H1 (cell line): Measurements from ENCODE around the gene SAMD9L.

Experiments
- EP300 ChIP-seq, 2 experiments: IDR thresholded peaks; 1 replicate in 1 of 2; 2 replicates in 1 of 2; pipeline ENCODE4 v1.6.1; 2011 to 2012; ENCODE audit warnings: low read depth in 2 of 2, low read length in 2 of 2, mild to moderate bottlenecking in 2 of 2, borderline replicate concordance in 1 of 2, inconsistent platforms in 1 of 2, moderate library complexity in 1 of 2
- HDAC6 ChIP-seq: IDR thresholded peaks from one replicate; pipeline ENCODE4 v1.7.1; 2012; ENCODE audit warnings: low read depth, mild to moderate bottlenecking, inconsistent platforms, low read length, moderate library complexity
- POLR2A ChIP-seq, 2 experiments: IDR thresholded peaks; 1 replicate in 1 of 2; 2 replicates in 1 of 2; pipeline ENCODE4 v1.6.1; 2011; ENCODE audit warnings: low read depth in 2 of 2, low read length in 2 of 2, mild to moderate bottlenecking in 2 of 2; ENCODE audit errors: control extremely low read depth in 1 of 2
- RFX5 ChIP-seq: IDR thresholded peaks from 2 replicates; pipeline ENCODE4 v1.6.1; 2011; ENCODE audit warnings: low read depth, low read length, improper control_type of control experiment, borderline replicate concordance
- YY1 ChIP-seq: IDR thresholded peaks from 2 replicates; pipeline ENCODE4 v1.6.1; 2011; ENCODE audit warnings: low read depth, mild to moderate bottlenecking, low read length
- ZNF274 ChIP-seq: IDR thresholded peaks from 2 replicates; pipeline ENCODE4 v1.7.0; 2012; ENCODE audit warnings: low read length, borderline replicate concordance; ENCODE audit errors: extremely low read depth
- TF ChIP-seq, protein P1 (sequence below), 3 experiments: IDR thresholded peaks; 1 replicate in 2 of 3; 2 replicates in 1 of 3; pipeline versions ENCODE4 v1.5.1 to v1.6.1; 2011; ENCODE audit warnings: low read length in 3 of 3, mild to moderate bottlenecking in 3 of 3, inconsistent platforms in 2 of 3, low read depth in 1 of 3, moderate library complexity in 1 of 3; ENCODE audit not compliant: insufficient read depth in 1 of 3; ENCODE audit errors: control extremely low read depth in 1 of 3

DNA sequence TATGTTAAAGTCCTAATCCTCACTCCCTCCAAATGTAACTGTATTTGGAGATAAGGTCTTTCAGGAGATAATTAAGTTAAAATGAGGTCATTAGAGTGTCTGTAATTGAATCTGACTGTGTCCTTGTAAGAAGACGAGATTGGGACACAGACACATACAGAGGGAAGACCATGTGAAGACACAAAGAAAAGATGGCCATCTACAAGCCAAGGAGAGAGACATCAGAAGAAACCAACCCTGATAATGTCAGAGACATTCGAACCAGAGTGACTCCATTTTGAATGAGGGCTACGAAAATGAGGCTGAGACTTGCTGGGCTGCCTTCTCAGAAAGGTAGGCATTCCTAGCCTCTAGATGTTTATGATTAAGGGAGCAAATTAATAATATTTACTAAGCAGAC is 542 bp upstream of the SAMD9L start:
- TF ChIP-seq YY1 (no peak), RFX5 (no peak), ZNF274 (no peak), POLR2A (IDR thresholded peaks at IDR 0.05; ENCODE audit: control extremely low read depth in 1 of 2, low read depth in 2 of 2, low read length in 2 of 2) (no peak), EP300 (IDR thresholded peaks at IDR 0.05; ENCODE audit: borderline replicate concordance in 1 of 2, low read depth in 2 of 2, low read length in 2 of 2) (no peak), HDAC6 (no peak)
- TF ChIP-seq, protein P1, sequence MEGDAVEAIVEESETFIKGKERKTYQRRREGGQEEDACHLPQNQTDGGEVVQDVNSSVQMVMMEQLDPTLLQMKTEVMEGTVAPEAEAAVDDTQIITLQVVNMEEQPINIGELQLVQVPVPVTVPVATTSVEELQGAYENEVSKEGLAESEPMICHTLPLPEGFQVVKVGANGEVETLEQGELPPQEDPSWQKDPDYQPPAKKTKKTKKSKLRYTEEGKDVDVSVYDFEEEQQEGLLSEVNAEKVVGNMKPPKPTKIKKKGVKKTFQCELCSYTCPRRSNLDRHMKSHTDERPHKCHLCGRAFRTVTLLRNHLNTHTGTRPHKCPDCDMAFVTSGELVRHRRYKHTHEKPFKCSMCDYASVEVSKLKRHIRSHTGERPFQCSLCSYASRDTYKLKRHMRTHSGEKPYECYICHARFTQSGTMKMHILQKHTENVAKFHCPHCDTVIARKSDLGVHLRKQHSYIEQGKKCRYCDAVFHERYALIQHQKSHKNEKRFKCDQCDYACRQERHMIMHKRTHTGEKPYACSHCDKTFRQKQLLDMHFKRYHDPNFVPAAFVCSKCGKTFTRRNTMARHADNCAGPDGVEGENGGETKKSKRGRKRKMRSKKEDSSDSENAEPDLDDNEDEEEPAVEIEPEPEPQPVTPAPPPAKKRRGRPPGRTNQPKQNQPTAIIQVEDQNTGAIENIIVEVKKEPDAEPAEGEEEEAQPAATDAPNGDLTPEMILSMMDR (IDR thresholded peaks at IDR 0.05; ENCODE audit: control extremely low read depth in 1 of 3, insufficient read depth in 1 of 3, low read depth in 1 of 3, low read length in 3 of 3): no peak
